IMR-90 (cell line): ENCODE data around the gene HIVEP1. TPM values are rescaled to one million over a fixed set of nuclear protein-coding genes. Genes with fewer than 3 reads are reported as not detected.

Experiments used
- ATAC-seq: fragments of 200-7000 bp; cut with Tn5 transposase; 2 replicates; pipeline ENCODE4 v1.9.1; 2020; ENCODE audit warnings: low read depth, mild to moderate bottlenecking, moderate library complexity
- BruUV-seq: library from RNA; stranded (reverse); fragments of 400-500 nt; replicated peaks from 2 replicates; lab custom pipeline; 2021; lab: Mats Ljungman, UMichigan
- CTCF ChIA-PET: fragments of 300-600 bp; formaldehyde crosslinking; extraction: SDS; loops from one replicate; lab custom pipeline; 2021; ENCODE audit warnings: antibody characterized with exemption; lab: Yijun Ruan, JAX
- POLR2A ChIA-PET: fragments of 300-600 bp; sonication (Branson Sonifier 250); formaldehyde crosslinking; loops from one replicate; lab custom pipeline; 2022; ENCODE audit warnings: antibody characterized with exemption; ENCODE audit not compliant: unreplicated experiment; lab: Charles Lee
- DNase-seq: peaks from one replicate; pipeline ENCODE4 v3.0.0; 2013
- H2AFZ ChIP-seq: replicated peaks from 2 replicates; pipeline ENCODE3; 2013; ENCODE audit warnings: low read length, mild to moderate bottlenecking; ENCODE audit not compliant: poor library complexity
- H2AK5ac ChIP-seq: 2 replicates; pipeline ENCODE4 v1.6.1; 2013; ENCODE audit warnings: low read depth, low read length, inconsistent platforms
- H2AK9ac ChIP-seq: replicated peaks from 2 replicates; pipeline ENCODE3; 2013; ENCODE audit warnings: mild to moderate bottlenecking, low read depth, low read length, moderate library complexity; ENCODE audit not compliant: poor library complexity
- H2BK120ac ChIP-seq: 2 replicates; pipeline ENCODE4 v1.6.1; 2013; ENCODE audit warnings: low read depth, low read length, inconsistent platforms
- H2BK15ac ChIP-seq: 3 replicates; pipeline ENCODE4 v1.6.1; 2013; ENCODE audit warnings: low read depth, low read length, inconsistent platforms
- H2BK20ac ChIP-seq: 2 replicates; pipeline ENCODE4 v1.6.1; 2013; ENCODE audit warnings: low read depth, mild to moderate bottlenecking, inconsistent platforms, low read length, moderate library complexity
- H2BK5ac ChIP-seq: 2 replicates; pipeline ENCODE4 v1.6.1; 2013; ENCODE audit warnings: mild to moderate bottlenecking, low read depth, low read length, inconsistent platforms; ENCODE audit not compliant: poor library complexity, severe bottlenecking
- H3K14ac ChIP-seq: replicated peaks from 2 replicates; pipeline ENCODE4 v1.6.1; 2013; ENCODE audit warnings: low read depth, low read length, inconsistent platforms
- H3K18ac ChIP-seq: 2 replicates; pipeline ENCODE4 v1.6.1; 2013; ENCODE audit warnings: low read depth, low read length, control low read depth
- H3K23ac ChIP-seq: 2 replicates; pipeline ENCODE4 v1.6.1; 2013; ENCODE audit warnings: low read depth, low read length, inconsistent platforms
- H3K27ac ChIP-seq: 2 replicates; pipeline ENCODE4 v1.5.1; 2013; ENCODE audit warnings: mild to moderate bottlenecking, control low read depth, low read length; ENCODE audit not compliant: insufficient read depth
- H3K27me3 ChIP-seq: 2 replicates; pipeline ENCODE4 v1.6.1; 2013; ENCODE audit warnings: low read length; ENCODE audit not compliant: control insufficient read depth, insufficient read depth
- H3K36me3 ChIP-seq: 2 replicates; pipeline ENCODE4 v1.6.1; 2013; ENCODE audit warnings: low read length, mixed read lengths; ENCODE audit not compliant: control insufficient read depth, insufficient read depth
- H3K4ac ChIP-seq: 2 replicates; pipeline ENCODE4 v1.6.1; 2013; ENCODE audit warnings: low read depth, low read length, inconsistent platforms
- H3K4me1 ChIP-seq: 2 replicates; pipeline ENCODE4 v1.6.1; 2013; ENCODE audit warnings: low read length, mixed read lengths; ENCODE audit not compliant: control insufficient read depth, insufficient read depth
- H3K4me2 ChIP-seq: 2 replicates; pipeline ENCODE4 v1.6.1; 2013; ENCODE audit warnings: low read depth, mild to moderate bottlenecking, control low read depth, low read length, moderate library complexity
- H3K4me3 ChIP-seq: 2 replicates; pipeline ENCODE4 v1.5.1; 2013; ENCODE audit warnings: low read depth, mild to moderate bottlenecking, control low read depth, low read length, moderate library complexity; ENCODE audit not compliant: insufficient read depth
- H3K56ac ChIP-seq: 2 replicates; pipeline ENCODE4 v1.6.1; 2013; ENCODE audit warnings: low read length, inconsistent platforms; ENCODE audit not compliant: insufficient read depth; ENCODE audit errors: extremely low read depth
- H3K79me1 ChIP-seq, 2 experiments: 2 replicates each; pipeline ENCODE4 v1.6.1; 2013; ENCODE audit warnings: low read length in 2 of 2, inconsistent platforms in 1 of 2, low read depth in 1 of 2
- H3K9ac ChIP-seq: 2 replicates; pipeline ENCODE4 v1.6.1; 2013; ENCODE audit warnings: low read depth, low read length, control low read depth
- H3K9me1 ChIP-seq: 2 replicates; pipeline ENCODE4 v1.6.1; 2013; ENCODE audit warnings: low read length, inconsistent platforms; ENCODE audit not compliant: insufficient read depth
- H3K9me3 ChIP-seq: 2 replicates; pipeline ENCODE4 v1.6.1; 2013; ENCODE audit warnings: low read length; ENCODE audit not compliant: control insufficient read depth, insufficient read depth
- H4K20me1 ChIP-seq: 2 replicates; pipeline ENCODE4 v1.6.1; 2013; ENCODE audit warnings: low read length, inconsistent platforms; ENCODE audit not compliant: insufficient read depth
- H4K5ac ChIP-seq: 2 replicates; pipeline ENCODE4 v1.6.1; 2013; ENCODE audit warnings: mild to moderate bottlenecking, low read depth, low read length, control low read depth
- H4K8ac ChIP-seq, 2 experiments: 2 replicates each; pipeline ENCODE4 v1.6.1; 2013; ENCODE audit warnings: low read depth in 2 of 2, low read length in 2 of 2, control low read depth in 1 of 2, inconsistent platforms in 1 of 2
- H4K91ac ChIP-seq: 2 replicates; pipeline ENCODE4 v1.6.1; 2013; ENCODE audit warnings: low read depth, low read length, inconsistent platforms; ENCODE audit not compliant: insufficient read depth
- BHLHE40 ChIP-seq: fragments of 150-350 bp; IDR thresholded peaks from 2 replicates; pipeline ENCODE4 v1.6.1; 2016; ENCODE audit warnings: mild to moderate bottlenecking, low read depth, low read length
- CEBPB ChIP-seq: IDR thresholded peaks from 2 replicates; pipeline ENCODE4 v1.6.1; 2012; ENCODE audit warnings: low read depth, low read length, improper control_type of control experiment
- CHD1 ChIP-seq: IDR thresholded peaks from 2 replicates; pipeline ENCODE4 v1.6.1; 2012; ENCODE audit warnings: low read depth, low read length, improper control_type of control experiment
- ELK1 ChIP-seq: fragments of 150-350 bp; IDR thresholded peaks from 2 replicates; pipeline ENCODE4 v1.6.1; 2016; ENCODE audit warnings: low read depth, mild to moderate bottlenecking, low read length, moderate library complexity, borderline replicate concordance
- FOS ChIP-seq: fragments of 150-350 bp; IDR thresholded peaks from 2 replicates; pipeline ENCODE4 v1.6.1; 2016; ENCODE audit warnings: low read depth, low read length
- MAFK ChIP-seq: IDR thresholded peaks from 2 replicates; pipeline ENCODE4 v1.6.1; 2012; ENCODE audit warnings: low read depth, low read length, improper control_type of control experiment
- MAZ ChIP-seq: IDR thresholded peaks from 2 replicates; pipeline ENCODE4 v1.6.1; 2012; ENCODE audit warnings: low read depth, mild to moderate bottlenecking, low read length, improper control_type of control experiment, moderate library complexity, borderline replicate concordance
- MXI1 ChIP-seq: IDR thresholded peaks from 2 replicates; pipeline ENCODE4 v1.6.1; 2012; ENCODE audit warnings: low read depth, mild to moderate bottlenecking, low read length, moderate library complexity, borderline replicate concordance
- NFE2L2 ChIP-seq: fragments of 150-350 bp; IDR thresholded peaks from 2 replicates; pipeline ENCODE4 v1.6.1; 2016; ENCODE audit warnings: low read depth, mild to moderate bottlenecking, low read length
- POLR2A ChIP-seq: IDR thresholded peaks from 2 replicates; pipeline ENCODE4 v1.6.1; 2012; ENCODE audit warnings: mild to moderate bottlenecking, low read depth, low read length
- RAD21 ChIP-seq: IDR thresholded peaks from 2 replicates; pipeline ENCODE4 v1.6.1; 2012; ENCODE audit warnings: low read length, improper control_type of control experiment
- RCOR1 ChIP-seq: IDR thresholded peaks from 2 replicates; pipeline ENCODE4 v1.6.1; 2012; ENCODE audit warnings: mild to moderate bottlenecking, low read length, improper control_type of control experiment; ENCODE audit not compliant: insufficient replicate concordance
- RFX5 ChIP-seq: IDR thresholded peaks from 2 replicates; pipeline ENCODE4 v1.8.0; 2012; ENCODE audit warnings: low read depth, mild to moderate bottlenecking, low read length, moderate library complexity
- SMC3 ChIP-seq: fragments of 150-350 bp; IDR thresholded peaks from 2 replicates; pipeline ENCODE4 v1.6.1; 2016; ENCODE audit warnings: low read depth, mild to moderate bottlenecking, antibody characterized with exemption, low read length, moderate library complexity
- USF2 ChIP-seq: fragments of 150-350 bp; IDR thresholded peaks from 2 replicates; pipeline ENCODE4 v1.6.1; 2017; ENCODE audit warnings: mild to moderate bottlenecking, antibody characterized with exemption, low read length, low read depth
- WGBS, 2 experiments: methylation state at CpG; one replicate each; pipeline versions ENCODE4 v1.1.5 to v1.1.7; 2013; ENCODE audit warnings: missing lambda C conversion rate in 2 of 2; ENCODE audit not compliant: insufficient read length in 1 of 2; ENCODE audit errors: extremely low coverage in 2 of 2; 5-methylcytosine and 5-hydroxymethylcytosine counted together
- dilution Hi-C: fragments of 300-500 bp; cut with HindIII; formaldehyde crosslinking; loops from one replicate; pipeline ENCODE4 v1.14.3; 2018; ENCODE audit warnings: low sequenced_read_pairs; ENCODE audit not compliant: unreplicated experiment
- in situ Hi-C: fragments of 300-500 bp; cut with MboI; formaldehyde crosslinking; loops from 3 replicates; pipeline ENCODE4 v1.14.3; 2019; ENCODE audit warnings: low sequenced_read_pairs, inconsistent platforms, mixed read lengths
- intact Hi-C: fragments of 100-400 bp; cut with micrococcal nuclease; formaldehyde crosslinking; loops from 2 replicates; pipeline ENCODE4 v1.10.0; 2022
- polyA plus RNA-seq, 3 experiments: library from polyadenylated mRNA; depleted of rRNA; stranded (reverse); fragments of >200 nt; gene quantifications; 2 replicates each; pipeline ENCODE4 v1.2.3, GENCODE V29; 2012; ENCODE audit warnings: low replicate concordance in 1 of 3
- total RNA-seq: library from RNA; depleted of rRNA; stranded (reverse); fragments of >200 nt; gene quantifications from 2 replicates; pipeline ENCODE4 v1.2.3, GENCODE V29; 2012
- TF ChIP-seq, protein P1 (sequence below): conservative IDR thresholded peaks from 2 replicates; pipeline ENCODE4 v1.5.1; 2012; ENCODE audit warnings: mild to moderate bottlenecking, low read depth, low read length, improper control_type of control experiment

HIVEP1 gene
- total and polyA plus RNA-seq, 2 of the 4 experiments (the other 2 are of a cell fraction): 13.0 to 17.2 TPM

DNA sequence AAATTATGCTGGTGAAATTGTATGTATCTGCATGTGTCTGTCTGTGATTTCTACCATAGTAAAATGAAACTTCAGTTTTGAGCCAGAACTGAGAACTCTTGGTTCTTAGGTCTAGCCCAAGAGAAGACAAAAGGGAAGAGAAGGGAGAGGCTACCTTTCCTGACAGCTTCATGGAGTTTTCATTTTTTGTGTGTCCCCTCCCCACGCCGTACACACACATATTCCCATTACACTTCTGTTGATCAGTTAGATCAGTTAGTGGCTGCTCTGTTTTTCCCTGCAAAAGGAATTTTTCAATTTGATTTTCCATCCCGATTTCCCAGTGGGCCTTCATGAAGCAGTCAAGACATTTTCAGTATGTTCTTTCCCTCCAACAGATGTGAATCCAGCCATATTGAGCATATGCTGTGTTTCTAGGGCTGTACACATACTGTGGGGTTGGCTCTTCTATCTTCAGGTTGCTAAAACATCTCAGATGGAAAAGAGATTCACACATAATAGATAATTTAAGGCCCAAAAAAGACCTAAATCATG, 52.5 kb downstream of the HIVEP1 start:
- H3K9ac ChIP-seq: no peak overlapping the region
- H3K79me1 ChIP-seq: peaks cover 25 to 58% of the 10 kb centered on the region in 2 experiments
- no peak for TF ChIP-seq POLR2A
- no peak for TF ChIP-seq BHLHE40
- no peak for TF ChIP-seq CHD1
- no peak for TF ChIP-seq NFE2L2
- TF ChIP-seq SMC3: no peak
- TF ChIP-seq FOS: no peak
- no peak for TF ChIP-seq MAZ
- TF ChIP-seq USF2: no peak
- TF ChIP-seq RAD21: no peak
- TF ChIP-seq ELK1: no peak
- TF ChIP-seq CEBPB: no peak
- no peak for TF ChIP-seq RCOR1
- TF ChIP-seq, protein P1, sequence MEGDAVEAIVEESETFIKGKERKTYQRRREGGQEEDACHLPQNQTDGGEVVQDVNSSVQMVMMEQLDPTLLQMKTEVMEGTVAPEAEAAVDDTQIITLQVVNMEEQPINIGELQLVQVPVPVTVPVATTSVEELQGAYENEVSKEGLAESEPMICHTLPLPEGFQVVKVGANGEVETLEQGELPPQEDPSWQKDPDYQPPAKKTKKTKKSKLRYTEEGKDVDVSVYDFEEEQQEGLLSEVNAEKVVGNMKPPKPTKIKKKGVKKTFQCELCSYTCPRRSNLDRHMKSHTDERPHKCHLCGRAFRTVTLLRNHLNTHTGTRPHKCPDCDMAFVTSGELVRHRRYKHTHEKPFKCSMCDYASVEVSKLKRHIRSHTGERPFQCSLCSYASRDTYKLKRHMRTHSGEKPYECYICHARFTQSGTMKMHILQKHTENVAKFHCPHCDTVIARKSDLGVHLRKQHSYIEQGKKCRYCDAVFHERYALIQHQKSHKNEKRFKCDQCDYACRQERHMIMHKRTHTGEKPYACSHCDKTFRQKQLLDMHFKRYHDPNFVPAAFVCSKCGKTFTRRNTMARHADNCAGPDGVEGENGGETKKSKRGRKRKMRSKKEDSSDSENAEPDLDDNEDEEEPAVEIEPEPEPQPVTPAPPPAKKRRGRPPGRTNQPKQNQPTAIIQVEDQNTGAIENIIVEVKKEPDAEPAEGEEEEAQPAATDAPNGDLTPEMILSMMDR: no peak
- no peak for TF ChIP-seq RFX5
- TF ChIP-seq MXI1: no peak
- TF ChIP-seq MAFK: no peak
- no peak overlapping the region for H3K18ac ChIP-seq
- ATAC-seq (no peak; the same call in 1 of the 2 replicates), DNase-seq (no peak)
- H4K8ac ChIP-seq: no peak overlapping the region; a peak in 1 of 4 replicates
- no peak overlapping the region for H4K91ac ChIP-seq
- no peak overlapping the region for H2AK5ac ChIP-seq
- no peak overlapping the region for H2BK120ac ChIP-seq
- WGBS, 2 experiments: no CpG with 5 or more reads among the region's 3 CpGs
- no peak overlapping the region for H2AFZ ChIP-seq
- intact Hi-C loops: no loop called here
- peaks cover 14% of the 10 kb centered on the region for H3K9me1 ChIP-seq
- H3K14ac ChIP-seq: no peak overlapping the region; the same call in 1 of the 2 replicates
- in situ Hi-C loops: no loop called here
- H2AK9ac ChIP-seq: no peak overlapping the region
- H2BK20ac ChIP-seq: no peak overlapping the region
- no peaks in the 10 kb centered on the region for H3K36me3 ChIP-seq
- no peaks in the 10 kb centered on the region for H3K9me3 ChIP-seq
- H4K5ac ChIP-seq: no peak overlapping the region
- dilution Hi-C loops: no loop called here
- H3K4me2 ChIP-seq: peak overlapping the region; percentile 8; the same call in 1 of the 2 replicates
- no peak overlapping the region for H3K56ac ChIP-seq
- POLR2A ChIA-PET: no interaction called here
- H3K23ac ChIP-seq: no peak overlapping the region; the same call in 1 of the 2 replicates
- H2BK5ac ChIP-seq: no peak overlapping the region
- H3K4ac ChIP-seq: no peak overlapping the region
- no peak overlapping the region for H2BK15ac ChIP-seq
- peaks cover 13% of the 10 kb centered on the region for H3K4me1 ChIP-seq
- CTCF ChIA-PET: interaction anchor here (1.0 kb wide), 1 partner anchor 8 kb away, joined by 3 read pairs; no protein-coding TSS in a partner anchor
- H3K4me3 ChIP-seq: no peak overlapping the region
- BruUV-seq: no TSS peak
- no peaks in the 10 kb centered on the region for H3K27me3 ChIP-seq
- peaks cover 11% of the 10 kb centered on the region; the same call in 1 of the 2 replicates for H4K20me1 ChIP-seq
- H3K27ac ChIP-seq: no peak overlapping the region; the same call in 1 of the 2 replicates
